Calu3 (cell line): ENCODE results near the gene STAB2. TPM values are rescaled to one million over a fixed set of nuclear protein-coding genes. Genes with fewer than 3 reads are reported as not detected.
A peak's percentile ranks its signal among the peaks of the same experiment; 100 is the strongest.

ENCODE experiments used
- Bru-seq: library from RNA; stranded (reverse); fragments of 400-500 nt; gene quantifications from one replicate; lab custom pipeline; 2021; lab: Mats Ljungman, UMichigan
- BruChase-seq, 2 experiments: library from RNA; stranded (reverse); fragments of 400-500 nt; gene quantifications; one replicate each; lab custom pipeline; 2021; lab: Mats Ljungman, UMichigan
- BruUV-seq: library from RNA; stranded (reverse); fragments of 400-500 nt; replicated peaks from 2 replicates; lab custom pipeline; 2021; lab: Mats Ljungman, UMichigan
- CTCF ChIA-PET: fragments of 300-600 bp; sonication (Branson Sonifier 250); formaldehyde crosslinking; loops from one replicate; lab custom pipeline; 2022; ENCODE audit warnings: antibody characterized with exemption; lab: Charles Lee
- DNase-seq: peaks from one replicate; pipeline ENCODE4 v3.0.0; 2022
- H3K27ac Mint-ChIP-seq: one replicate; pipeline ENCODE4 v1.8.0; 2022; ENCODE audit warnings: mixed read lengths; ENCODE audit not compliant: unreplicated experiment
- H3K27me3 Mint-ChIP-seq: one replicate; pipeline ENCODE4 v1.8.0; 2022; ENCODE audit warnings: mixed read lengths; ENCODE audit not compliant: unreplicated experiment
- H3K36me3 Mint-ChIP-seq: one replicate; pipeline ENCODE4 v1.8.0; 2022; ENCODE audit warnings: mild to moderate bottlenecking, moderate library complexity, mixed read lengths; ENCODE audit not compliant: insufficient read depth, unreplicated experiment
- H3K4me1 Mint-ChIP-seq: one replicate; pipeline ENCODE4 v1.8.0; 2022; ENCODE audit warnings: mild to moderate bottlenecking, low read depth, mixed read lengths; ENCODE audit not compliant: unreplicated experiment
- H3K4me3 Mint-ChIP-seq: one replicate; pipeline ENCODE4 v1.8.0; 2022; ENCODE audit warnings: mild to moderate bottlenecking, low read depth, moderate library complexity, mixed read lengths; ENCODE audit not compliant: unreplicated experiment
- H3K9me3 Mint-ChIP-seq: one replicate; pipeline ENCODE4 v1.8.0; 2022; ENCODE audit warnings: low read depth, mixed read lengths; ENCODE audit not compliant: unreplicated experiment
- intact Hi-C: fragments of 100-400 bp; cut with micrococcal nuclease; formaldehyde crosslinking; loops from one replicate; pipeline ENCODE4 v1.10.0; 2022; ENCODE audit not compliant: unreplicated experiment
- long read RNA-seq: library from polyadenylated mRNA; stranded (forward); transcript quantifications from one replicate; pipeline ENCODE4 v2.0.0, GENCODE V29; 2022
- total RNA-seq: library from RNA; stranded (reverse); gene quantifications from 2 replicates; pipeline ENCODE4 v1.2.3, GENCODE V29; 2022
- TF ChIP-seq, protein P1 (sequence below): fragments of 200-600 bp; IDR thresholded peaks from one replicate; pipeline ENCODE4 v1.8.0; 2022; ENCODE audit warnings: antibody characterized with exemption; ENCODE audit not compliant: unreplicated experiment

STAB2 gene
- total RNA-seq (not detected in 2 replicates), Bru-seq, nascent RNA (percentile 2 among the genes with signal in this experiment), BruChase-seq, experiment 1, labeled RNA remaining after a 6-hour chase (percentile 1 among the genes with signal in this experiment), BruChase-seq, experiment 2, labeled RNA remaining after a 2-hour chase (percentile 0 among the genes with signal in this experiment)
- long read RNA-seq, partial matches to known transcripts: 0 of 1 reads
- long read RNA-seq, other reads (novel, unspliced or antisense): 1 of 1 reads

- Mint-ChIP-seq H3K27ac (no peak within 1 kb of the TSS), H3K4me1 (no peaks in the 10 kb centered on the region), H3K9me3 (no peaks in the 10 kb centered on the region), H3K36me3 (no peaks in the 10 kb centered on the region), H3K27me3 (peaks cover 34% of the 10 kb centered on the region), H3K4me3 (no peak within 1 kb of the TSS)
- TF ChIP-seq, protein P1, sequence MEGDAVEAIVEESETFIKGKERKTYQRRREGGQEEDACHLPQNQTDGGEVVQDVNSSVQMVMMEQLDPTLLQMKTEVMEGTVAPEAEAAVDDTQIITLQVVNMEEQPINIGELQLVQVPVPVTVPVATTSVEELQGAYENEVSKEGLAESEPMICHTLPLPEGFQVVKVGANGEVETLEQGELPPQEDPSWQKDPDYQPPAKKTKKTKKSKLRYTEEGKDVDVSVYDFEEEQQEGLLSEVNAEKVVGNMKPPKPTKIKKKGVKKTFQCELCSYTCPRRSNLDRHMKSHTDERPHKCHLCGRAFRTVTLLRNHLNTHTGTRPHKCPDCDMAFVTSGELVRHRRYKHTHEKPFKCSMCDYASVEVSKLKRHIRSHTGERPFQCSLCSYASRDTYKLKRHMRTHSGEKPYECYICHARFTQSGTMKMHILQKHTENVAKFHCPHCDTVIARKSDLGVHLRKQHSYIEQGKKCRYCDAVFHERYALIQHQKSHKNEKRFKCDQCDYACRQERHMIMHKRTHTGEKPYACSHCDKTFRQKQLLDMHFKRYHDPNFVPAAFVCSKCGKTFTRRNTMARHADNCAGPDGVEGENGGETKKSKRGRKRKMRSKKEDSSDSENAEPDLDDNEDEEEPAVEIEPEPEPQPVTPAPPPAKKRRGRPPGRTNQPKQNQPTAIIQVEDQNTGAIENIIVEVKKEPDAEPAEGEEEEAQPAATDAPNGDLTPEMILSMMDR: no peak
- BruUV-seq: no TSS peak
- intact Hi-C loops: no loop called here
- no peak for DNase-seq
- CTCF ChIA-PET: interaction anchor here (0.6 kb wide), 1 partner anchor 1644 kb away, joined by 4 read pairs; no protein-coding TSS in a partner anchor
Measured at GRCh38 chr12:103586791-103587370, at the start of gene STAB2. Gene STAB2 (plus strand): TSS chr12:103587273. CDS start chr12:103587477, 204 bp downstream.

DNA sequence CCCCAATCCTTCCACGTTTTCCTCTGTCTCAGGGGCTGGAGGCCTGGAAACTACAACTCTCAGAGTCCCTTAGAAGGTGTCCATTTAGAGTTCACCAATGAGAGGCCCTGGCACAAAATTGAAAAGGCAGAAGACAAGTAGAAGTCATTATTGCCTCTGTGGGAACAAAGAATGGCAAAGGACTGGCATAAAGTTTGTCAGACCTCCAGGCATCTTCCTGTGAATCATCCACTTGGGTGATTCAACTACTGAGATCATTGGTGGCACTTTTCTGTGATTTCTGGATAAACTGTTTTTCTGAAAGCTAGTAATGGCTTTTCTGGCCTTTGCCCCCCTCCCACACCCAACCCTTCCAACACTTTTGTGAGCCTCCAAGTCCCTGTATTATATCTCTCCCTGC, 48.7 kb upstream of the STAB2 start:
- intact Hi-C loops: no loop called here
- no peak for DNase-seq
- Mint-ChIP-seq H3K4me1 (no peaks in the 10 kb centered on the region), H3K9me3 (no peaks in the 10 kb centered on the region), H3K27me3 (no peaks in the 10 kb centered on the region), H3K4me3 (no peak overlapping the region), H3K27ac (no peak overlapping the region), H3K36me3 (no peaks in the 10 kb centered on the region)
- TF ChIP-seq, protein P1: no peak
- CTCF ChIA-PET: no interaction called here
- BruUV-seq: no TSS peak

DNA sequence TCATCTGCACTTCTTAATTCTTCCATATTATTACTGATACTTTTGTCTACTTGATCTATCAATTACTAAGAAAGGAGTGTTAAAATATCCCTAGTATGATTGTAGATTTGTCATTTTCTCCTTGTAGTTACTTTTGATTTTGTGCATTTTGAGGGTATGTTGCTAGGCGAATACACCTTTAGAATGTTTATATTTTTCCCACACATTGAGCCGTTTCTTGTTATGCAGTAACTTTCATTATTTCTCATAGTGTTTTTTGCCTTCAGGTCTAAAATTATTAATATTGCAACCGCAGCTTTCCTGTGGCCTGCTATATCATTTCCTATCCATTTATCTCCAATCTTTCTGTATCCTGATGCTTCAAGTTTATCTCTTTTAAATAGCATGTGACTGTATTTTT, 46.8 kb upstream of the STAB2 start:
- no TSS peak for BruUV-seq
- no peaks in the 10 kb centered on the region for H3K4me1 Mint-ChIP-seq

GRCh38 chr12:103542078-103542477, 45.0 kb upstream of the STAB2 start:
- Mint-ChIP-seq H3K4me1 (no peaks in the 10 kb centered on the region), H3K9me3 (no peaks in the 10 kb centered on the region), H3K4me3 (no peak overlapping the region), H3K27ac (no peak overlapping the region), H3K27me3 (peaks cover 30% of the 10 kb centered on the region), H3K36me3 (no peaks in the 10 kb centered on the region)
- BruUV-seq: no TSS peak
- DNase-seq: no peak
- CTCF ChIA-PET: interaction anchor here (0.6 to 1.0 kb wide), 3 partner anchors 12 to 1659 kb away, joined by 3 to 13 read pairs (median 4); no protein-coding TSS in a partner anchor
- intact Hi-C loops: no loop called here
- TF ChIP-seq, protein P1: no peak

More for the DNA sequence above, 46.8 kb upstream of the STAB2 start:
- no peak for DNase-seq
- CTCF ChIA-PET: no interaction called here
- TF ChIP-seq, protein P1: no peak
- Mint-ChIP-seq H3K36me3 (no peaks in the 10 kb centered on the region), H3K27ac (no peak overlapping the region), H3K27me3 (peaks cover 15% of the 10 kb centered on the region), H3K4me3 (no peak overlapping the region), H3K9me3 (no peaks in the 10 kb centered on the region)
- intact Hi-C loops: no loop called here
